22Rv1 (cell line): ENCODE results near the gene SCARF2.

Experiments
- ZFX ChIP-seq: fragments of 450-650 bp; IDR thresholded peaks from 2 replicates; pipeline ENCODE4 v1.6.1; 2017; ENCODE audit warnings: antibody characterized with exemption, borderline replicate concordance
- TF ChIP-seq, protein P1 (sequence below): fragments of 450-650 bp; IDR thresholded peaks from 2 replicates; pipeline ENCODE4 v1.5.1; 2017; ENCODE audit warnings: mild to moderate bottlenecking

GRCh38 chr22:20422271-20423007 lies 15.2 kb downstream of the SCARF2 start:
- TF ChIP-seq, protein P1, sequence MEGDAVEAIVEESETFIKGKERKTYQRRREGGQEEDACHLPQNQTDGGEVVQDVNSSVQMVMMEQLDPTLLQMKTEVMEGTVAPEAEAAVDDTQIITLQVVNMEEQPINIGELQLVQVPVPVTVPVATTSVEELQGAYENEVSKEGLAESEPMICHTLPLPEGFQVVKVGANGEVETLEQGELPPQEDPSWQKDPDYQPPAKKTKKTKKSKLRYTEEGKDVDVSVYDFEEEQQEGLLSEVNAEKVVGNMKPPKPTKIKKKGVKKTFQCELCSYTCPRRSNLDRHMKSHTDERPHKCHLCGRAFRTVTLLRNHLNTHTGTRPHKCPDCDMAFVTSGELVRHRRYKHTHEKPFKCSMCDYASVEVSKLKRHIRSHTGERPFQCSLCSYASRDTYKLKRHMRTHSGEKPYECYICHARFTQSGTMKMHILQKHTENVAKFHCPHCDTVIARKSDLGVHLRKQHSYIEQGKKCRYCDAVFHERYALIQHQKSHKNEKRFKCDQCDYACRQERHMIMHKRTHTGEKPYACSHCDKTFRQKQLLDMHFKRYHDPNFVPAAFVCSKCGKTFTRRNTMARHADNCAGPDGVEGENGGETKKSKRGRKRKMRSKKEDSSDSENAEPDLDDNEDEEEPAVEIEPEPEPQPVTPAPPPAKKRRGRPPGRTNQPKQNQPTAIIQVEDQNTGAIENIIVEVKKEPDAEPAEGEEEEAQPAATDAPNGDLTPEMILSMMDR: no peak
- TF ChIP-seq ZFX: no peak
